Stimulated activated naive CD8-positive, alpha-beta T cell treated with anti-CD3 and anti-CD28 coated beads, Interleukin-15, Interleukin-2, amounts not matched to agents 100 U/mL and 50 U/mL, for 24 hours (primary cell): ENCODE data around the gene LUZP2.

ENCODE experiments used
- ATAC-seq: fragments of 150-1000 bp; cut with Tn5 transposase; one replicate; pipeline ENCODE4 v1.10.0; 2021
- DNase-seq: peaks from one replicate; pipeline ENCODE4 v3.0.0; 2021

LUZP2 gene

DNA sequence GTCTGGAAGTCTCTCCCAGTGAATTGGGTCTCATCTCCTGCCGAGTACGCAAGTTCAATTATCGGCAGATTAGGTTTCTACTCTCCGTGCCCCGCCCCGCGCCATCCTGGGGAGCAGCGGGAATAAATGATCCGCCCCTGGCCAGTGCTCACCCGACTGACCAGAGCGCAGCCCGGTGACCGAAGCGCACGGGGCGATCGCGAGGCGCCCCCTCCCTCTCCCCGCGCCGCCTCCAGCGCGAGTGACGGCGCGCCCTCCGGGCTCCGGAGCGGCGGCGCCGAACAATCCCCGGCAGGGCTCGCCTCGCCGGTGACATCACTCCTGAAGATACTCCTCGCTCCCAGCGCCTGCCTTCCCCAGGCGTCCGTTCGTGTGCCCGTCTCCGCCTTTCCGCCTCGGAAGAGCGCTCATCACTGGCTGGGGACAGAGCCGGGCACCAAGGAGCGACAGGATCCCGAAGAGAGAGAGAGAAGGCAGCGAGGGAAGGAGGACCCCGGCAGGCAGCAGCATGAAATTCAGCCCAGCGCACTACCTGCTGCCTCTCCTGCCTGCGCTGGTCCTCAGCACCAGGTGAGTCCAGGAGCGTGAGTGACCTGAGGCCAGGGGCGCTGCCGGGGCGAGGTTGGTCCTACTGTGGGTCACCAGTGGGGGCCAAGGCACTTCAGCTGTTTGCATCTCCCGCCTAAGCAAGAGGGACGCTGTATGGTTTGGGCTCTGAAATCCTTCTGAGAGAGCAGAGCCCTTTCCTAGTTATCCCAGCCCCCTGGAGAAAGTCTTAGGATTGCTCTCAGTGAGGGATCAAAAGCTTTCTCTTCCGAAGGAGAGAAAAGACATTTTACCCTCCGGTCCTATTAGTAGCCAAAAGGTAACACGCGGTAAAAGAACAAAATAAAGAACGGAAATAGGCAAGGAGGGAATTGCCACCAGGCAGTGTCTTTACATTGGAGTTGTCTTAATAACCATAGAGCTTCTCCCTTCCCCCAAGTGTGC, at the start of gene LUZP2:
Gene LUZP2, plus strand, starts transcription at position 318 of the 990 bp plus-strand sequence.
- no peak for ATAC-seq

DNA sequence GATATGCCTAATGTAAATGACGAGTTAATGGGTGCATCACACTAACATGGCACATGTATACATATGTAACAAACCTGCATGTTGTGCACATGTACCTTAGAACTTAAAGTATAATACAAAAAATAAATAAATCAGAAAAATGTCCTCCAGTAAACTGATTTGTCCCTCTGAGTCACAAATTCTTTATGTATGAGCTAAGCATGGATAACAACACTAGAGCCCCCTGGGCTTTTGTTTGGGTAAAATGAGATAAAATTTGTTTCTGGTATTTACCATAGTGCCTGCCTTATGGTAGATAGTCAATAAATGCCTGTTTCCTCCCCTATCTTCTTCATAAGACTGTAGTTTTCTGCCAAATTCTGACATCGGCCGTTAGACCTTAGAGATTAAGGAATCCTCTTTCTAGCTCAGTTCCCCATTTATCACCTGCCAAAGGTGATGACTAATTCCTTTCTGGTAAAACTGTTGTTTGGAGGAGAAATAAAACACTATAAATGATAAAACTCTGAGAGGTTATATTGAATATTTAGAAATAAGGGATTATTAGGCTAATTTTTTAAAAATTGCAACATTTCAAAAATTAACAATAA, 43.6 kb upstream of the LUZP2 start:
- ATAC-seq, result no peak
- no peak for DNase-seq

More for the DNA sequence above, at the start of gene LUZP2:
- DNase-seq, result no peak

DNA sequence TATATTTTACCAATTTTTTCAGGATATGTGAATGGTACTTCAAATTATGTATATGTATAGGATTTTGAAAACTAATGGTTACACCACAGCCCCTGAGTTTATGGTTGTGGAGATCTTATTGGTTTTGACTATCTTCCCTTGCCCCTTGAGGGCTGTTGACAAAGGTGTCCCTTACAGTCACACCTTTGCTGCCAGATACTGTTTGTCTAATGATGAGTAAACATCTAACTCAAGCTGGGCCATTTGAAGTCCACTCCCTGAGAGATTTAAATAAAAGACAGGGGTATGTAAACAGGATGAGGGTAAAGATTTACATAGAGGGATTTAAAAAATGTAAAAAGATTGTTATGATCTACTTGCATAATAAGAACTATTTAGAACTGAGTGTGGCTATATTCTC, 38.9 kb upstream of the LUZP2 start:
- no peak for ATAC-seq
- DNase-seq, result no peak

- no peak for ATAC-seq
Measured at GRCh38 chr11:24470431-24470830, 26.4 kb upstream of the LUZP2 start.

DNA sequence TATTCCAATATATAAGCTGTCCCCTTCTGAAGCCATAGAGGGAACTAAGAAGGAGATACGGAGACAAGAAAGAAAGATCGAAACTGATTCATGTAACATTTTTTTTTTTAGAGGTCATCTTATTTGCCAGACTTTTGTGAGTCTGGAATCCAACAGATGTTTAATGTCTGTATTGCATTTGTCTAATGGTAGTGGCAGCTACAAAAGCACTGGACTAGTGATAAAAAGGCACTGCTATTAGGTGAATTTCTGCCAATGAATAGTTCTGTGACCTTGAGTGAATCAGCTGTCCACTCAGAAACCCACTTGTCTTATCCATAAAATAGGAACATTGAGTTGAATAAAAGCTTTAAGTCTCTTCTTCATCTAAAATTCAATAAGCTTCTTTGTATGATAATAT, 25.8 kb upstream of the LUZP2 start:
- ATAC-seq (no peak), DNase-seq (no peak)

More at GRCh38 chr11:24470431-24470830, 26.4 kb upstream of the LUZP2 start:
- DNase-seq, result no peak

- ATAC-seq (no peak), DNase-seq (no peak)
Measured at GRCh38 chr11:24478718-24479117, 18.1 kb upstream of the LUZP2 start.

GRCh38 chr11:24489477-24489876, 7.4 kb upstream of the LUZP2 start:
- ATAC-seq, result no peak
- no peak for DNase-seq

DNA sequence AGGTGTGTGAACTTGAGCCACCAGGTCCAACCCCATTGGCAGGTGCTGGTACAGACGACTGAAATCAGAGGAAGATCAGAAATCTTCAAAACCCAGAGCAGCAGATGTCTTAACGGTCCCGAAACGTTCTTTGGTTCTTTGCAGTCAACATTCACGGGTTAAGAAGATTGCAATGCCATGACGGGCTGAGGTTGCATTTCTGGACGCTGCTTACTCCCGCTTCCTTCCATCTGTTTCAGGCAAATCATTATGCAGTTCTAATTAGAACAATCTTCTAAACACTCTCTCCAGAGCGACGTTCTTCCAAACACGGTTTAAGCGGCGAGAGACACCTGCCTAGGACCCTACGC, 492 bp upstream of the LUZP2 start:
- no peak for ATAC-seq
- no peak for DNase-seq

GRCh38 chr11:24497831-24498230, 978 bp downstream of the LUZP2 start:
- ATAC-seq, result no peak
- no peak for DNase-seq

- DNase-seq (no peak), ATAC-seq (no peak)
Measured at GRCh38 chr11:24502425-24502824, 5.6 kb downstream of the LUZP2 start.

DNA sequence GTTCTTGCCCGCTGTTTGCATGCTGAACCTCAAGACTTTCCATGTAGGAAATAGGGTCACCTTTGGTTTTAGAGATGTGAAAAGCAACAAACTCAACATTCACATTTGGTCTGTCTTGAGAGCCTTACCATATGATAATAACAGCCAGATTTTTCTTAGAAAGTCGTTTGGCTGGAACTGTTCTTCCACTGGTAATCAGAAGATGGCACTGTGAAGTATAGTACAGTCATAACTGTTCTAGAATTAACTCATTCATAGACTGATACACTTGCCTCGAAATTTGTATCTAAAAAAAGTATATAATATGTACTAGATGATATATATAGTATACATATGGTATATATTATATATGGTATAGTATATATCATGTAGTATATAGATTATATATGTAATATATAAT, 12.3 kb downstream of the LUZP2 start:
- ATAC-seq, result no peak

DNA sequence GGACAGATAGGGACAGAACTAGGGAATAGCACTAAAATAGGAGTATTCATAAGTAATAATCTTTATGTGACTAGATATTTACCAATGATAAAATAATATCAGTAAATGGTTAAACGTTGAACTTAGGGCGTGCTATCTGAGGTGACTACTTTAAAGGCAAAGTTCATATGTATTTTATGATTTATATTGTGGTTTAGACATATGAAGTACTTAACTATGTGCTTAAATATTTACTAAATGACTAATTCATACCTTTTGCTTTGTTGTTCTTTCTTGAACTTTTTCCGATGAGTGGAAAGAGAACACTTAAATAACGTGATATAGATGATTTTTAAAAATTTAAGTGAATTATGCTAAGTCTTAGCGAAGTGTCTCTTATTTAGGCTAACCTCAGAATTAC, 14.7 kb downstream of the LUZP2 start:
- DNase-seq (no peak), ATAC-seq (no peak)

More for the DNA sequence above, 12.3 kb downstream of the LUZP2 start:
- no peak for DNase-seq

GRCh38 chr11:24513479-24514218, 16.8 kb downstream of the LUZP2 start:
- ATAC-seq, result no peak
- no peak for DNase-seq

- ATAC-seq (no peak), DNase-seq (no peak)
Measured at GRCh38 chr11:24514219-24514594, 17.4 kb downstream of the LUZP2 start.

GRCh38 chr11:24515632-24516031, 18.8 kb downstream of the LUZP2 start:
- ATAC-seq (no peak), DNase-seq (no peak)

DNA sequence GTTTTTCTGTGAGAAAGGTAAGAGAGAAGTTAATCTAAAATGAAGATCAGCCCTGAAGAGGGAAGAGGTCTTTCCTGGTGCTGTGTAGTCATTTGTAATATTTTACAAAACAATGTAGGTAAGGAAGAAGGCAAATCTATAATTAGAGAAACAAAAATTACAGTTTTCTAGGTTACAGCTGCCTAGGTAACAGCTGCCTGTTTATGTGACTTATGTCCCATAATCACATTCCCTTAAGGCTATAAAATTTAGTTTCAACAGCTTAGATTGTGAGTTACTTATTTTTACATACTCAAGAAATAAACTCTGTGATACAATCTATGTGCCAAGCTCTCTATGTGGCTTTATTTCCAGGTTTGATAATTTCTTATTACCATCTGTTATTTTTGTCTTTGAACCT, 19.8 kb downstream of the LUZP2 start:
- ATAC-seq, result no peak
- DNase-seq, result no peak

GRCh38 chr11:24521601-24522000, 24.7 kb downstream of the LUZP2 start:
- ATAC-seq (no peak), DNase-seq (no peak)

DNA sequence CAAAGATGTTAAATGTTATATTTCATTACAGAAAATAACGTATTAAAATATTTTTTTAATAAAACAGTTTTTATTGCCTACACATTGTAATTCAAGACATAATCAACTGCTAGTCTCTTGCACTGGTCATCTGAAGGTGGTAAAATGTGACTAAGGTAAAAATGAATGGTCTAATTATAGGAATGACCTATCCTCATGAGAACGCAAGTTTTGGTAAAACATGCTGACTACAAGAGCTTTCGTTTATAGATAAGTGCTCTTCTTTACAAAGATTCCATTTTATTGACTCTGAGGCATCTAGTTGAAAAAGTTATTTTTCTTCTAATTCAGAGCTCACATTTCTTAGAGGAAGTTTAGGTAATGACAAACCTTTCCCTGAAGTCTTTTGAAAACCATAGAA, 27.3 kb downstream of the LUZP2 start:
- DNase-seq (no peak), ATAC-seq (no peak)

GRCh38 chr11:24531528-24531927, 34.7 kb downstream of the LUZP2 start:
- no peak for DNase-seq
- no peak for ATAC-seq

DNA sequence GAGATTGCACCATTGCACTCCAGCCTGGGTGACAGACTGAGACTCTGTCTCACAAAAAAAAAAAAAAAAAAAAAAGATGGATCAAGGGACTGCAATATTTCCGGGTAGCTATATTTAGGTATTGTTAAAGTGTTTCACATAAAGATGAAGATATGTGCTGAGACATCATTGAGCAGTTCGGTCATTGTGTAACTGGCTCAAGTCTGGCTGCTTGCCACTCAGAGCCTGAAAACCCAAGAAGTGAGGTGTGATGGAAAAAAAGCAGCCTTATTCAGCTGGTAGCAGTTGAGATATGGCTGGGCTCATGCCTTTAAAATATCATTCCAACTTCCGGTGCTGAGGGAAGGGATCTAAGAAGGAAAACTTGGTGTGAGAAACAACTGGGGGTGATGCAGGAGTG, 46.9 kb downstream of the LUZP2 start:
- ATAC-seq (no peak), DNase-seq (no peak)

DNA sequence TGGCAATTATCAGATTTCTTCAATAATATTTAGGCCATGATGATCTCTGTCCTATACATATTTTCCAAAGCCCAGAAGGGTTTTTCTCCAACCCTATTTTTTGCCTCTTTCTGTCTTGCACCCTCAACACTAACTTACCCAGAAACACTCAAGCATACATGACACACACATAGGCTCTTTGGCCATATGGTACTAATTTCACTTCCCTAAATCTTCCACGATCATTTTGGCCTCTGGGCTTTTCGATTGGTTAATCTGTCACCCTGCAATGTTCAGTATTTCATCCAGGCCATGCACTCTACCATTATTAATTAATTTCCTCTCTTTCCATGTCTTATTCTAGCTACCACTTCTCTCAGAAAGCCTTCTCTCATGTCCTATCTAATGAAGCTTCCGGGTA, 59.8 kb downstream of the LUZP2 start:
- DNase-seq (no peak), ATAC-seq (no peak)

DNA sequence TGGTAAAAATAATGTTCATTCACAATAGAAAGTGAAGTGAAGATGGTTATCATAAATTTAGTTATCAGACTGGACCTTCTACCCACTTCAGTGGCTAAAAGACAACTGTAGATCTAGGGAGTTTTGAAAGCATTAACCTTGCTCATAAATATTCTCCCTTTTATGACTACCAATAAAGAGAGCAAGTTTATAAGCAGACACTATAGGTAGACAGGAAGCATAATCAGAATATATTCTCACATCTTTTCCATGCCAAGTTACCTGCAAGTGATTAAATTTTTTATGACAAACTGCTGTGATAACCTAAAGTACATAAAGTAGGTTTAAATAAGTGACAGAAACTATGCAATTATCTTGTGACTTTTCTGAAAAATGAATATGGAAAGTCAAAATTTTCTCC, 62.5 kb downstream of the LUZP2 start:
- no peak for DNase-seq
- ATAC-seq, result no peak

DNA sequence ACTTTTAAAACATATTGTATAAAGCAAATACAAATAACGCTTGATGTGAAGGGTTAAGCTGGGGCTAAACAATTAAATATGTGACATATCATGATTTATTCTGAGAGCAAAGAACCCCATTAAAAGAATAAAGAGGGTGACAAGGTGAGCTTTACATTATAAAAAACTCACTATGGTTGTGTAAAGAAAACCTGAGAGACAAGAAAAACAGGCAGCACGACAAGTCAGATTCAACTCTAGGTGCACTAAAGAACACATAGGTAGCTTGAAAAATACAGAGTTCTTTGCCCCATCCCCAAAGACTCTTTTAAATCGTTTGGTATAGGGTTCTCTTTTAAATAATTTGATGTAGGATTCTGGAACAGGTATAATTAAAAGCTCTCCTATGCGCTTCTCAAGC, 63.5 kb downstream of the LUZP2 start:
- ATAC-seq (no peak), DNase-seq (no peak)
